B cell (primary cell): Measurements from ENCODE around the gene GLP2R.

Experiments used
- EZH2 ChIP-seq: IDR thresholded peaks from 2 replicates; pipeline ENCODE4 v1.6.1; 2012; ENCODE audit warnings: borderline replicate concordance, low read depth, mild to moderate bottlenecking, moderate library complexity, low read length; ENCODE audit not compliant: insufficient read depth, poor library complexity, severe bottlenecking
- TF ChIP-seq, protein P1 (sequence below): fragments of 200-600 bp; IDR thresholded peaks from one replicate; pipeline ENCODE4 v1.8.0; 2022; ENCODE audit warnings: antibody characterized with exemption, mild to moderate bottlenecking

DNA sequence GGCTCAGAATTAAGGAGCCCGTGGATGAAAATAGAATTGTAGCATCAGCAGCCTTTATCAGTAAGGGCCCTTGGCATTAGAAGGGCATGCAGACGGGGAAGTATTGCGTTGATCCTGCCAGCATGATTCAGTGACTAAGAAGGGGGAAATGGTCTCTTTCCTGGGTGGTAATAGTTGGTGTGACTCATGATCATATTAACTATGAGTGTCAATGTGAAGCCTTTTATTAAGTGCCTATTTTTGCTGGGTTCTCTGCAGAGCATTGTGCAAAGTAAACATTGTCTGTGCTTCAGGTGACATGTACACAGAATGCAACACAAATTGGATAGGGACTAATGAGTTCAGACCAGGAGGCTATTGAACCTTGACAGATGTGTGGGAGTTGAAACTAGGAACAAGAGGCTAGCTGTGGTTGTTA lies 54.9 kb downstream of the GLP2R start:
- TF ChIP-seq, protein P1, sequence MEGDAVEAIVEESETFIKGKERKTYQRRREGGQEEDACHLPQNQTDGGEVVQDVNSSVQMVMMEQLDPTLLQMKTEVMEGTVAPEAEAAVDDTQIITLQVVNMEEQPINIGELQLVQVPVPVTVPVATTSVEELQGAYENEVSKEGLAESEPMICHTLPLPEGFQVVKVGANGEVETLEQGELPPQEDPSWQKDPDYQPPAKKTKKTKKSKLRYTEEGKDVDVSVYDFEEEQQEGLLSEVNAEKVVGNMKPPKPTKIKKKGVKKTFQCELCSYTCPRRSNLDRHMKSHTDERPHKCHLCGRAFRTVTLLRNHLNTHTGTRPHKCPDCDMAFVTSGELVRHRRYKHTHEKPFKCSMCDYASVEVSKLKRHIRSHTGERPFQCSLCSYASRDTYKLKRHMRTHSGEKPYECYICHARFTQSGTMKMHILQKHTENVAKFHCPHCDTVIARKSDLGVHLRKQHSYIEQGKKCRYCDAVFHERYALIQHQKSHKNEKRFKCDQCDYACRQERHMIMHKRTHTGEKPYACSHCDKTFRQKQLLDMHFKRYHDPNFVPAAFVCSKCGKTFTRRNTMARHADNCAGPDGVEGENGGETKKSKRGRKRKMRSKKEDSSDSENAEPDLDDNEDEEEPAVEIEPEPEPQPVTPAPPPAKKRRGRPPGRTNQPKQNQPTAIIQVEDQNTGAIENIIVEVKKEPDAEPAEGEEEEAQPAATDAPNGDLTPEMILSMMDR: no peak
- no peak for TF ChIP-seq EZH2
